Measurements from ENCODE around the gene CRAMP1. TPM values are rescaled to one million over a fixed set of nuclear protein-coding genes. Genes with fewer than 3 reads are reported as not detected.

CRAMP1 gene
- total RNA-seq, 1 donor from 2014 or later, result 11.7 TPM

DNA sequence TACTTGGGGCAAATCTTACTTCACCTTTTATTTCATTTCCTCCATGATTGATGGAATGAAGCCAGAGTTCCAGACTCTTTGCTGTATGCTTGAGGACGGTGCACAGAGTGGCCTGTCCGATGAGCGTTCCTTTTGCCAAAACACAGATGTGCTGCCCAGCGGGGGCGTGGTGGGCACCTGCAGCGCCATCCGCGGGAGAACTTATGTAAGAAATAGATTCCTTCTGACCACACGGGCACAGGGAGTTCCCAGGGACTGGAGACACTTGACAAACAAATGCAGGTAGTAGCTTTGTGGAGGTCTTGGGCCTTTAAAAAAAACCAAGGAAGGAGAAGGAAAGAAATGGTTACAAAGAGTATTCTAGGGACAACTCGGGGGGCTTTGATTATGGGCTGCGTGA lies 30.6 kb downstream of the CRAMP1 start:
- no peaks in the 10 kb centered on the region for H3K9me3 ChIP-seq (ENCODE audit: low read depth)
- Mint-ChIP-seq H3K4me3 (no peak overlapping the region), H3K27me3 (ENCODE audit: insufficient read depth, low read depth) (peaks cover 5% of the 10 kb centered on the region), H3K9me3 (no peaks in the 10 kb centered on the region), H3K36me3 (peaks cover 35% of the 10 kb centered on the region), H3K4me1 (peaks cover 8% of the 10 kb centered on the region), H3K27ac (no peak overlapping the region)
- no peak overlapping the region for H3K9ac ChIP-seq
- H3K4me1 ChIP-seq, result peaks cover 6% of the 10 kb centered on the region
- no peaks in the 10 kb centered on the region for H3F3A ChIP-seq (ENCODE audit: low read depth)
- TF ChIP-seq, protein P1, sequence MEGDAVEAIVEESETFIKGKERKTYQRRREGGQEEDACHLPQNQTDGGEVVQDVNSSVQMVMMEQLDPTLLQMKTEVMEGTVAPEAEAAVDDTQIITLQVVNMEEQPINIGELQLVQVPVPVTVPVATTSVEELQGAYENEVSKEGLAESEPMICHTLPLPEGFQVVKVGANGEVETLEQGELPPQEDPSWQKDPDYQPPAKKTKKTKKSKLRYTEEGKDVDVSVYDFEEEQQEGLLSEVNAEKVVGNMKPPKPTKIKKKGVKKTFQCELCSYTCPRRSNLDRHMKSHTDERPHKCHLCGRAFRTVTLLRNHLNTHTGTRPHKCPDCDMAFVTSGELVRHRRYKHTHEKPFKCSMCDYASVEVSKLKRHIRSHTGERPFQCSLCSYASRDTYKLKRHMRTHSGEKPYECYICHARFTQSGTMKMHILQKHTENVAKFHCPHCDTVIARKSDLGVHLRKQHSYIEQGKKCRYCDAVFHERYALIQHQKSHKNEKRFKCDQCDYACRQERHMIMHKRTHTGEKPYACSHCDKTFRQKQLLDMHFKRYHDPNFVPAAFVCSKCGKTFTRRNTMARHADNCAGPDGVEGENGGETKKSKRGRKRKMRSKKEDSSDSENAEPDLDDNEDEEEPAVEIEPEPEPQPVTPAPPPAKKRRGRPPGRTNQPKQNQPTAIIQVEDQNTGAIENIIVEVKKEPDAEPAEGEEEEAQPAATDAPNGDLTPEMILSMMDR (IDR thresholded peaks at IDR 0.05), result no peak
- no peak for TF ChIP-seq EZH2 (IDR thresholded peaks at IDR 0.05)
- TF ChIP-seq EZH2phosphoT487 (IDR thresholded peaks at IDR 0.05), result no peak
- H3K4me2 ChIP-seq, result no peak overlapping the region
- no peaks in the 10 kb centered on the region for H3K79me2 ChIP-seq (ENCODE audit: low read depth)
- DNase-seq (ENCODE audit: low spot score), result no peak
- no peak overlapping the region for H3K4me3 ChIP-seq
- H2AFZ ChIP-seq (replicated peaks), result no peak overlapping the region
- peaks cover 29% of the 10 kb centered on the region for H4K20me1 ChIP-seq (ENCODE audit: low read depth)
- H3K27ac ChIP-seq, result no peak overlapping the region
- no peaks in the 10 kb centered on the region for H3K27me3 ChIP-seq
- H3K36me3 ChIP-seq, result no peaks in the 10 kb centered on the region

DNA sequence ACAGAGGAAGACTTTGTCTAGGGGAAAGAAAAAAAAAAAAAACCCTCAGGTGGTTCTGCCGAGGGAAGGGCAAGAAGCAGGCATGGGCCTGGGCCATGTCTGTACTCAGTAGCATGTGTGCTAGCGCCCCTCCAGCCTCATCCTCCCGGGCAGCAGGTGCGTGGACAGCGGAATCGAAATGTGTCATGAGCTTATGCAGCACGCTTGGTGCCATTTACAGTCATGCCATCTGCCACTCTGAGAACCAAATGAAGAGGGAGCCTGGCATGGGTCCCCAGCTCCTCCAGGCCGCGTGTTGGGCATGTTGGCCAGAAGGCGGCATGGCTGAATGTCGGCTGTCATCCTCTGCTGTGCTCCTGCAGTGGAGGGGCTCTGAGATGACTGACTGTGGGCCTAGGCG lies 31.4 kb downstream of the CRAMP1 start:
- Histone ChIP-seq H3K27me3 (no peaks in the 10 kb centered on the region), H3K9ac (no peak overlapping the region), H3K4me2 (no peak overlapping the region), H3K79me2 (ENCODE audit: low read depth) (no peaks in the 10 kb centered on the region), H3K36me3 (no peaks in the 10 kb centered on the region), H3K4me1 (peaks cover 6% of the 10 kb centered on the region), H3K4me3 (no peak overlapping the region), H3K27ac (no peak overlapping the region), H4K20me1 (ENCODE audit: low read depth) (peaks cover 31% of the 10 kb centered on the region), H2AFZ (replicated peaks) (no peak overlapping the region), H3F3A (ENCODE audit: low read depth) (no peaks in the 10 kb centered on the region), H3K9me3 (ENCODE audit: low read depth) (no peaks in the 10 kb centered on the region)
- Mint-ChIP-seq H3K4me3 (no peak overlapping the region), H3K9me3 (no peaks in the 10 kb centered on the region), H3K4me1 (peaks cover 8% of the 10 kb centered on the region), H3K36me3 (peaks cover 35% of the 10 kb centered on the region), H3K27me3 (ENCODE audit: insufficient read depth, low read depth) (peaks cover 5% of the 10 kb centered on the region), H3K27ac (no peak overlapping the region)
- DNase-seq (ENCODE audit: low spot score), result no peak
- TF ChIP-seq EZH2 (IDR thresholded peaks at IDR 0.05) (no peak), EZH2phosphoT487 (IDR thresholded peaks at IDR 0.05) (no peak)
- TF ChIP-seq, protein P1 (IDR thresholded peaks at IDR 0.05), result no peak

DNA sequence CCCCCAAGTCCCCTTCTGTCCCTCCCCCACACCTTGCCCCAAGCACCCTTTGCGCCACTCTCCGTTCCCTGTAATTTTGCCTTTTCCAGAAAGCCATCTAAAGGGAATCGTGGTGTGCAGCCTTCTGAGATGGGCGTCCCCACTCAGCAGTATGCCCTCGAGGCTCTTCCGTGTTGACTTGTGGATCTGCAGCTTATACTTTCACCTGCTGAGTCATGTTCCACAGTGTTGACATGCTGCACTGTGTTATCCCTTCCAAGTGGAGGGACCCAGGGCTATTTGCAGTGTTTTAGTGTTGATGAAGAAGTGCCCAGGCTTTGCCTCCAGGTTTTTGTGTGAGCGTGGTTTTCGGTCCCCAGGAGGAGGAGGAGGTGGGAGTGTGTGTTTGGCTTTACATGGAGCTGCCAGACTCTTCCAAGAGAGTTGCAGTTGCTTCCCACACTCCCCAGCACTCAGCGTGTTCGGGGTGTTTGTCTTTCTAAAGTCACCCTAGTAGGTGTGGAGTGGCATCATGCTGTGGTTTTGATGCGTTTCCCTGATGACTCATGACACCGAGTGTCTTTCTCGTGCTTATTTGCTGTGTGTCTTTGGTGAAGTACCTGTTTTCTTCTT lies 33.9 kb downstream of the CRAMP1 start:
- TF ChIP-seq EZH2phosphoT487 (IDR thresholded peaks at IDR 0.05) (no peak), EZH2 (IDR thresholded peaks at IDR 0.05) (no peak)
- TF ChIP-seq, protein P1 (IDR thresholded peaks at IDR 0.05), result no peak
- no peaks in the 10 kb centered on the region for H3F3A ChIP-seq (ENCODE audit: low read depth)
- peaks cover 3% of the 10 kb centered on the region for H3K36me3 ChIP-seq
- peaks cover 35% of the 10 kb centered on the region for H3K36me3 Mint-ChIP-seq
- no peak overlapping the region for H3K4me2 ChIP-seq
- peaks cover 4% of the 10 kb centered on the region for H3K79me2 ChIP-seq (ENCODE audit: low read depth)
- H3K9me3 ChIP-seq (ENCODE audit: low read depth), result no peaks in the 10 kb centered on the region
- H3K27ac ChIP-seq, result peak overlapping the region; percentile 29
- H3K27me3 Mint-ChIP-seq (ENCODE audit: insufficient read depth, low read depth), result peaks cover 5% of the 10 kb centered on the region
- peaks cover 5% of the 10 kb centered on the region for H3K4me1 Mint-ChIP-seq
- H3K4me3 Mint-ChIP-seq, result no peak overlapping the region
- H3K27ac Mint-ChIP-seq, result no peak overlapping the region
- no peak for DNase-seq (ENCODE audit: low spot score)
- H3K27me3 ChIP-seq, result no peaks in the 10 kb centered on the region
- no peak overlapping the region for H3K9ac ChIP-seq
- no peaks in the 10 kb centered on the region for H3K9me3 Mint-ChIP-seq
- peaks cover 37% of the 10 kb centered on the region for H4K20me1 ChIP-seq (ENCODE audit: low read depth)
- H3K4me3 ChIP-seq, result no peak overlapping the region
- H3K4me1 ChIP-seq, result peaks cover 6% of the 10 kb centered on the region
- no peak overlapping the region for H2AFZ ChIP-seq (replicated peaks)

Measured in neural progenitor cell (in vitro differentiated cells).